ENCODE measurements around the gene ADPRHL1.
"Not testable (repeated sequence)": the region's sequence is repeated elsewhere in the genome, so short reads cannot be mapped to it uniquely, and the experiment has no call there.

The ADPRHL1 gene

GRCh38 chr13:113443991-113444390 lies 9.3 kb downstream of the ADPRHL1 start:
- H3K36me3 ChIP-seq, result no peaks in the 10 kb centered on the region
- H3K27me3 ChIP-seq, result no peaks in the 10 kb centered on the region
- no peak overlapping the region for H3K27ac ChIP-seq
- no peak overlapping the region for H3K4me3 ChIP-seq (ENCODE audit: low read depth in 1 of 2, low read length in 1 of 2)
- no peaks in the 10 kb centered on the region for H3K9me3 ChIP-seq
- no peaks in the 10 kb centered on the region for H3K4me1 ChIP-seq (ENCODE audit: control insufficient read depth in 1 of 2, insufficient read depth in 1 of 2, low read depth in 1 of 2, low read length in 1 of 2)
- TF ChIP-seq CTCF (IDR thresholded peaks at IDR 0.05), result no peak

- no peak for TF ChIP-seq CTCF (IDR thresholded peaks at IDR 0.05)
- Histone ChIP-seq H3K36me3 (no peaks in the 10 kb centered on the region), H3K4me1 (ENCODE audit: control insufficient read depth in 1 of 2, insufficient read depth in 1 of 2, low read depth in 1 of 2, low read length in 1 of 2) (no peaks in the 10 kb centered on the region), H3K4me3 (ENCODE audit: low read depth in 1 of 2, low read length in 1 of 2) (no peak overlapping the region), H3K9me3 (no peaks in the 10 kb centered on the region), H3K27ac (no peak overlapping the region), H3K27me3 (no peaks in the 10 kb centered on the region)
These were observed 10.3 kb downstream of the ADPRHL1 start for GRCh38 chr13:113442985-113443362.

- no peaks in the 10 kb centered on the region for H3K36me3 ChIP-seq
- H3K27ac ChIP-seq, result no peak overlapping the region
- TF ChIP-seq CTCF (IDR thresholded peaks at IDR 0.05), result no peak
- no peaks in the 10 kb centered on the region for H3K4me1 ChIP-seq (ENCODE audit: control insufficient read depth in 1 of 2, insufficient read depth in 1 of 2, low read depth in 1 of 2, low read length in 1 of 2)
- H3K27me3 ChIP-seq, result no peaks in the 10 kb centered on the region
- no peaks in the 10 kb centered on the region for H3K9me3 ChIP-seq
- no peak overlapping the region for H3K4me3 ChIP-seq (ENCODE audit: low read depth in 1 of 2, low read length in 1 of 2)
These were observed 10.8 kb downstream of the ADPRHL1 start for GRCh38 chr13:113442354-113442984.

DNA sequence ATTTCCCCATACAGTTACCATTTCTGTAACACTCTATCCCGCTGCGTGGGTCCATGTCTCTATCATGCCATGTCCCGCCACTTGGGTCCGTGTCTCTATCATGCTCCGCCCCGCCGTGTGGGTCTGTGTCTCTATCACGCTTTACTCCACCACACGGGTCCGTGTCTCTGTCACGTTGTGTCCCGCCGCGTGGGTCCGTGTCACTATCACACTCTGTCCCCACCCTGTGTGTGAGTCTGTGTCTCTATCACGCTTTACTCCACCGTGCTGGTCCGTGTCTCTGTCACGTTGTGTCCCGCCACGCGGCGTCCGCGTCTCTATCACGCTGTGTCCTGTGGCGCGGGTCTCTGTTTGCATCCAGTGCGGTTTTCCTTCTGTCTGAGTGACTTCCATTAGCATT lies 11.6 kb downstream of the ADPRHL1 start:
- no peaks in the 10 kb centered on the region for H3K36me3 ChIP-seq
- no peaks in the 10 kb centered on the region for H3K27me3 ChIP-seq
- no peak for TF ChIP-seq CTCF (IDR thresholded peaks at IDR 0.05)
- no peaks in the 10 kb centered on the region for H3K4me1 ChIP-seq (ENCODE audit: control insufficient read depth in 1 of 2, insufficient read depth in 1 of 2, low read depth in 1 of 2, low read length in 1 of 2)
- H3K9me3 ChIP-seq, result no peaks in the 10 kb centered on the region
- H3K27ac ChIP-seq, result no peak overlapping the region
- H3K4me3 ChIP-seq (ENCODE audit: low read depth in 1 of 2, low read length in 1 of 2), result no peak overlapping the region

DNA sequence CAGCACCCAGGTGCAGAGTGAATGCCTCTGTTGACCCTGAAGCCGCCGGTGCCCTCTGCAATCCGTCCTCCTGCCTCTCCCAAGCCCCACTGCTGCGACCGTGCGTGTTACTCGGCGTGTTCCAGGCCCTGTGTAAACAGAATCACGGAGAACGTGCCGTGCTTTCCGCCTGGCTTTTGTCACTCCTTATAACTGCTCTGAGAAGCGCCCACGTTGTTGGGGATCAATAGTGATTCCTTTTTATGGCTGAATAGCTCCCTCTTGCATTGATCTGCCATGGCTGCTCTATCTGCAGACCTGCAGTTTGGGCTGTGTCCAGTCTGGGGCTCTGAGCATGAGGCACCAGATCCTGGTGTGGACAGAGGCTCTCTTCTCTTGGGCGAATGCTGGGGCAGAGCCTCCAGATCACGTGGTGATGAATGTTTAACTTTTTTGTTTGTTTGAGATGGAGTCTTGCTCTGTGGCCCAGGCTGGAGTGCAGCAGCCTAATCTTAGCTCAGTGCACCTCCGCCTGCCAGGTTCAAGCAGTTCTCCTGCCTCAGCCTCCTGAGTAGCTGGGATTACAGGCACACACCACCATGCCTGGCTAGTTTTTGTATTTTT lies 15.8 kb downstream of the ADPRHL1 start:
- no peak for TF ChIP-seq CTCF (IDR thresholded peaks at IDR 0.05)
- no peaks in the 10 kb centered on the region for H3K4me1 ChIP-seq (ENCODE audit: control insufficient read depth in 1 of 2, insufficient read depth in 1 of 2, low read depth in 1 of 2, low read length in 1 of 2)
- H3K27ac ChIP-seq, result no peak overlapping the region
- no peaks in the 10 kb centered on the region for H3K36me3 ChIP-seq
- H3K9me3 ChIP-seq, result no peaks in the 10 kb centered on the region
- H3K27me3 ChIP-seq, result no peaks in the 10 kb centered on the region
- no peak overlapping the region for H3K4me3 ChIP-seq (ENCODE audit: low read depth in 1 of 2, low read length in 1 of 2)

- H3K4me3 ChIP-seq (ENCODE audit: low read depth in 1 of 2, low read length in 1 of 2); H3K27me3 ChIP-seq; H3K36me3 ChIP-seq; H3K4me1 ChIP-seq (ENCODE audit: control insufficient read depth in 1 of 2, insufficient read depth in 1 of 2, low read depth in 1 of 2, low read length in 1 of 2); H3K9me3 ChIP-seq; H3K27ac ChIP-seq: not testable (repeated sequence)
These were observed 16.4 kb downstream of the ADPRHL1 start for GRCh38 chr13:113436866-113437265.

GRCh38 chr13:113435907-113436306 lies 17.4 kb downstream of the ADPRHL1 start:
- not testable (repeated sequence) for H3K27me3 ChIP-seq; H3K9me3 ChIP-seq; H3K4me1 ChIP-seq (ENCODE audit: control insufficient read depth in 1 of 2, insufficient read depth in 1 of 2, low read depth in 1 of 2, low read length in 1 of 2); H3K4me3 ChIP-seq (ENCODE audit: low read depth in 1 of 2, low read length in 1 of 2); H3K27ac ChIP-seq; H3K36me3 ChIP-seq

Measured in neutrophil (primary cell).